Stomach (tissue), 4 donors: ENCODE measurements around the gene CERK.

ENCODE experiments used
- CTCF ChIP-seq, 7 experiments: fragments of 450-650 bp in 4 of 7; fragments of 200-600 bp in 3 of 7; sonication (generic) in 3 of 7; IDR thresholded peaks; one replicate each; pipeline ENCODE4 v1.5.1; 2016 to 2019; ENCODE audit warnings: antibody characterized with exemption in 7 of 7, control low read depth in 2 of 7, mild to moderate bottlenecking in 1 of 7
- POLR2A ChIP-seq, 4 donors: fragments of 450-650 bp; IDR thresholded peaks; one replicate each; pipeline ENCODE4 v1.6.1; 2016; ENCODE audit warnings: antibody characterized with exemption in 4 of 4, control low read depth in 2 of 4, mild to moderate bottlenecking in 1 of 4, moderate library complexity in 1 of 4
- POLR2AphosphoS5 ChIP-seq, 3 donors: sonication (generic); formaldehyde crosslinking; IDR thresholded peaks; one replicate each; pipeline ENCODE4 v1.6.1; 2016; ENCODE audit warnings: antibody characterized with exemption in 3 of 3

GRCh38 chr22:46770726-46771125, 32.7 kb upstream of the CERK start:
- TF ChIP-seq CTCF (IDR thresholded peaks at IDR 0.05) (no peak), POLR2AphosphoS5 (IDR thresholded peaks at IDR 0.05) (no peak), POLR2A (IDR thresholded peaks at IDR 0.05) (no peak)
